BJ (cell line): Measurements from ENCODE around the gene USP49. TPM values are rescaled to one million over a fixed set of nuclear protein-coding genes. Genes with fewer than 3 reads are reported as not detected.

Experiments
- CTCF ChIA-PET: fragments of 350-600 bp; formaldehyde crosslinking; extraction: SDS; loops from one replicate; lab custom pipeline; 2021; ENCODE audit warnings: antibody characterized with exemption, inconsistent platforms; lab: Yijun Ruan, JAX
- POLR2A ChIA-PET: fragments of 300-600 bp; sonication (Branson Sonifier 250); formaldehyde crosslinking; extraction: SDS; loops from one replicate; lab custom pipeline; 2021; ENCODE audit warnings: antibody characterized with exemption; lab: Charles Lee
- DNase-seq: peaks from one replicate; pipeline ENCODE4 v3.0.0-alpha.2; 2011; ENCODE audit warnings: low read depth
- H3K27me3 ChIP-seq: 2 replicates; pipeline ENCODE4 v1.6.0; 2011; ENCODE audit warnings: low read length; ENCODE audit not compliant: control insufficient read depth, insufficient read depth
- H3K36me3 ChIP-seq: 2 replicates; pipeline ENCODE4 v1.5.1; 2011; ENCODE audit warnings: low read length; ENCODE audit not compliant: control insufficient read depth, insufficient read depth
- H3K4me3 ChIP-seq: 2 replicates; pipeline ENCODE4 v1.5.1; 2011; ENCODE audit warnings: low read depth, mild to moderate bottlenecking, control low read depth, low read length
- polyA plus RNA-seq: library from polyadenylated mRNA; depleted of rRNA; stranded (reverse); fragments of >200 nt; gene quantifications from 2 replicates; pipeline ENCODE4 v1.2.3, GENCODE V29; 2011
- TF ChIP-seq, protein P1 (sequence below): IDR thresholded peaks from 2 replicates; pipeline ENCODE4 v1.5.1; 2011; ENCODE audit warnings: low read depth, mild to moderate bottlenecking, control low read depth, inconsistent platforms, low read length, moderate library complexity; ENCODE audit not compliant: insufficient read depth

The USP49 gene
- polyA plus RNA-seq, 1 experiment, result 1.6 TPM

- TF ChIP-seq, protein P1, sequence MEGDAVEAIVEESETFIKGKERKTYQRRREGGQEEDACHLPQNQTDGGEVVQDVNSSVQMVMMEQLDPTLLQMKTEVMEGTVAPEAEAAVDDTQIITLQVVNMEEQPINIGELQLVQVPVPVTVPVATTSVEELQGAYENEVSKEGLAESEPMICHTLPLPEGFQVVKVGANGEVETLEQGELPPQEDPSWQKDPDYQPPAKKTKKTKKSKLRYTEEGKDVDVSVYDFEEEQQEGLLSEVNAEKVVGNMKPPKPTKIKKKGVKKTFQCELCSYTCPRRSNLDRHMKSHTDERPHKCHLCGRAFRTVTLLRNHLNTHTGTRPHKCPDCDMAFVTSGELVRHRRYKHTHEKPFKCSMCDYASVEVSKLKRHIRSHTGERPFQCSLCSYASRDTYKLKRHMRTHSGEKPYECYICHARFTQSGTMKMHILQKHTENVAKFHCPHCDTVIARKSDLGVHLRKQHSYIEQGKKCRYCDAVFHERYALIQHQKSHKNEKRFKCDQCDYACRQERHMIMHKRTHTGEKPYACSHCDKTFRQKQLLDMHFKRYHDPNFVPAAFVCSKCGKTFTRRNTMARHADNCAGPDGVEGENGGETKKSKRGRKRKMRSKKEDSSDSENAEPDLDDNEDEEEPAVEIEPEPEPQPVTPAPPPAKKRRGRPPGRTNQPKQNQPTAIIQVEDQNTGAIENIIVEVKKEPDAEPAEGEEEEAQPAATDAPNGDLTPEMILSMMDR, result no peak
- ChIA-PET POLR2A (no interaction called here), CTCF (no interaction called here)
- H3K4me3 ChIP-seq, result no peak overlapping the region
- no peak for DNase-seq
- no peaks in the 10 kb centered on the region for H3K36me3 ChIP-seq
- H3K27me3 ChIP-seq, result no peaks in the 10 kb centered on the region
Measured at GRCh38 chr6:41850861-41851260, 44.3 kb downstream of the USP49 start.

DNA sequence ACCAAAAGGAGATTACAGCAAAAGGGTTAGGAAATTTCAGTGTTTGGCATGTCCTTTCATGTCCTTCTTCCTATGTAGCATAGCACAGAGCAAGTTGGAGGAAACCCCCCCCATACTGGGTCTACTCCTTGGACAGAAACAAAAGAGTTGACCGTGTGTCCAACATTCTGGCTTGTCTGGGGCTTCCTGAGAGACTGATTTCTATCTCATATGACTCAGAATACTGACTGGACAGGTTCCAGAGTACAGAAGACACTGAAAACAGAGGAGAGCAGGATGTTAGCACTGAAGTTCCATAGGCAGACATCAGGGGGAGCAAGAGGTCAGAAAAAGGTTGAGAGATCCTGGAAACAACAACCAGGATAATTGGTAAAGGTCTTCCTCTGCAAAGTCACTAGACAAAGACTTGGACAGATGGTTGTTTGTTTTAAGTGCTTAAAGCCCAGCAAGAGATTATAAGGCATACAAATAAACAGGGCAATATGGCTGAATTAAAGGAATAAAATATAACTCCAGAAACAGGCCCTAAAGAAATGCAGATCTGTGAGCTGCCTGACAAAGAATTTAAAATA is 48.4 kb downstream of the USP49 start:
- DNase-seq, result peak; percentile 75
- TF ChIP-seq, protein P1, result peak; percentile 84
- CTCF ChIA-PET, result interaction anchor here (0.6 to 5.2 kb wide), 21 partner anchors 8 to 909 kb away, joined by 3 to 47 read pairs (median 4); partner anchors contain the start of genes BYSL, MED20 and USP49

GRCh38 chr6:41843178-41843577 is 52.0 kb downstream of the USP49 start:
- CTCF ChIA-PET, result interaction anchor here (0.9 to 2.3 kb wide), 4 partner anchors 9 to 203 kb away, joined by 3 to 8 read pairs (median 4); no protein-coding TSS in a partner anchor
- no peak for DNase-seq
- TF ChIP-seq, protein P1, result no peak
- Histone ChIP-seq H3K4me3 (no peak overlapping the region), H3K27me3 (no peaks in the 10 kb centered on the region), H3K36me3 (no peaks in the 10 kb centered on the region)
- POLR2A ChIA-PET, result no interaction called here

More for the DNA sequence above, 48.4 kb downstream of the USP49 start:
- POLR2A ChIA-PET, result no interaction called here
- no peaks in the 10 kb centered on the region for H3K36me3 ChIP-seq
- no peak overlapping the region for H3K4me3 ChIP-seq
- no peaks in the 10 kb centered on the region for H3K27me3 ChIP-seq

- TF ChIP-seq, protein P1, result no peak
- CTCF ChIA-PET, result interaction anchor here (1.1 kb wide), 1 partner anchor 36 kb away, joined by 3 read pairs; no protein-coding TSS in a partner anchor
- H3K27me3 ChIP-seq, result no peaks in the 10 kb centered on the region
- no peak for DNase-seq
- no peak overlapping the region for H3K4me3 ChIP-seq
- POLR2A ChIA-PET, result no interaction called here
- no peaks in the 10 kb centered on the region for H3K36me3 ChIP-seq
Measured at GRCh38 chr6:41840326-41840725, 54.8 kb downstream of the USP49 start.

DNA sequence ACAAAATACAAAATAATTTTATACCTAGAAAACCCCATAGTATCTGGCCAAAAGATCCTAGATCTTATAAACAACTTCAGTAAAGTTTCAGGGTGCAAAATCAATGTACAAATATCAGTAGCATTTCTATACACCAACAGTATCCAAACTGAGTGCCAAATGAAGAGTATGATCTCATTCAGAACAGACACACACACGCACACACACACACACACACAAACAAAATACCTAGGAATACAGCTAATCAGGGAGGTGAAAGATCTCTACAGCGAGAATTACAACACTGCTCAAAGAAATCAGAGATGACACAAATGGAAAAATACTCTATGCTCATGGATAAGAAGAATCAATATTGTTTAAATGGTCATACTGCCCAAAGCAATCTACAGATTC is 58.5 kb downstream of the USP49 start:
- H3K27me3 ChIP-seq, result no peaks in the 10 kb centered on the region
- TF ChIP-seq, protein P1, result no peak
- H3K36me3 ChIP-seq, result no peaks in the 10 kb centered on the region
- ChIA-PET CTCF (interaction anchor here (1.4 kb wide), 1 partner anchor 49 kb away, joined by 4 read pairs; the partner anchor contains the start of gene TOMM6), POLR2A (no interaction called here)
- no peak overlapping the region for H3K4me3 ChIP-seq
- no peak for DNase-seq
